GM12878 (cell line): Measurements from ENCODE around the gene TANK. TPM values are rescaled to one million over a fixed set of nuclear protein-coding genes. Genes with fewer than 3 reads are reported as not detected.

Source experiments
- ATAC-seq: fragments of 200-7000 bp; cut with Tn5 transposase; 3 replicates; pipeline ENCODE4 v1.9.1; 2020; ENCODE audit warnings: mild to moderate bottlenecking, moderate library complexity
- BruUV-seq: library from RNA; stranded (reverse); fragments of 400-500 nt; replicated peaks from 2 replicates; lab custom pipeline; 2021; lab: Mats Ljungman, UMichigan
- CTCF ChIA-PET: fragments of 300-600 bp; sonication (Branson Sonifier 250); formaldehyde crosslinking; extraction: SDS; loops from one replicate; lab custom pipeline; 2021; ENCODE audit warnings: inconsistent platforms; lab: Yijun Ruan, JAX
- POLR2A ChIA-PET: fragments of 350-600 bp; formaldehyde crosslinking; extraction: SDS; loops from one replicate; lab custom pipeline; 2021; ENCODE audit warnings: inconsistent platforms; lab: Charles Lee
- RAD21 ChIA-PET: fragments of 300-600 bp; sonication (Branson Sonifier 250); formaldehyde crosslinking; loops from one replicate; lab custom pipeline; 2023; ENCODE audit warnings: antibody characterized with exemption; ENCODE audit not compliant: unreplicated experiment; lab: Charles Lee
- SMC1A ChIA-PET: fragments of 300-600 bp; sonication (Branson Sonifier 250); formaldehyde crosslinking; loops from one replicate; lab custom pipeline; 2023; ENCODE audit not compliant: unreplicated experiment, uncharacterized antibody; lab: Charles Lee
- DNase-seq: peaks from one replicate; pipeline ENCODE4 v3.0.0-alpha.2; 2011; ENCODE audit warnings: low read depth, low spot score
- FAIRE-seq: peaks from 3 replicates; lab custom pipeline; 2011; peaks lifted over from hg19 to GRCh38; lab: Jason Lieb, UNC
- H2AFZ ChIP-seq: 2 replicates; pipeline ENCODE4 v1.6.0; 2011; ENCODE audit warnings: low read depth, low read length, control low read depth; ENCODE audit not compliant: control insufficient read depth
- H3K27ac ChIP-seq: 2 replicates; pipeline ENCODE4 v1.5.1; 2011; ENCODE audit warnings: control low read depth; ENCODE audit not compliant: control insufficient read depth, insufficient read depth
- H3K27me3 ChIP-seq, 2 experiments: replicated peaks in 1 of 2; 2 replicates each; pipeline versions ENCODE4 v1.6.0 to v1.6.1; 2011; ENCODE audit warnings: low read length in 1 of 2; ENCODE audit not compliant: control insufficient read depth in 2 of 2, insufficient read depth in 2 of 2
- H3K36me3 ChIP-seq, 2 experiments: 2 replicates each; pipeline ENCODE4 v1.5.1; 2011; ENCODE audit warnings: low read length in 1 of 2; ENCODE audit not compliant: control insufficient read depth in 2 of 2, insufficient read depth in 2 of 2
- H3K4me1 ChIP-seq: 2 replicates; pipeline ENCODE4 v1.6.1; 2011; ENCODE audit warnings: mild to moderate bottlenecking, low read length, moderate library complexity, mixed read lengths; ENCODE audit not compliant: control insufficient read depth, insufficient read depth
- H3K4me2 ChIP-seq: 2 replicates; pipeline ENCODE4 v1.6.0; 2011; ENCODE audit warnings: control low read depth; ENCODE audit not compliant: control insufficient read depth, insufficient read depth
- H3K4me3 ChIP-seq: fragments of 200-600 bp; sonication (generic); 2 replicates; pipeline ENCODE4 v1.5.1; 2016
- H3K79me2 ChIP-seq: 2 replicates; pipeline ENCODE4 v1.6.0; 2011; ENCODE audit warnings: low read length; ENCODE audit not compliant: control insufficient read depth, insufficient read depth
- H3K9ac ChIP-seq: 2 replicates; pipeline ENCODE4 v1.8.0; 2011; ENCODE audit warnings: low read length, control low read depth, mixed read lengths; ENCODE audit not compliant: control insufficient read depth, insufficient read depth
- H3K9me3 ChIP-seq: replicated peaks from 3 replicates; pipeline ENCODE4 v1.5.1; 2011; ENCODE audit warnings: mild to moderate bottlenecking, low read length; ENCODE audit not compliant: control insufficient read depth, insufficient read depth
- H4K20me1 ChIP-seq: 2 replicates; pipeline ENCODE4 v1.6.0; 2011; ENCODE audit not compliant: control insufficient read depth, insufficient read depth
- BCL11A ChIP-seq: IDR thresholded peaks from 2 replicates; pipeline ENCODE4 v1.6.1; 2011; ENCODE audit warnings: low read depth, low read length
- MXI1 ChIP-seq: fragments of 150-350 bp; IDR thresholded peaks from 2 replicates; pipeline ENCODE4 v1.6.1; 2011; ENCODE audit warnings: low read depth, mild to moderate bottlenecking, inconsistent platforms, low read length, improper control_type of control experiment
- TARDBP ChIP-seq: IDR thresholded peaks from 2 replicates; pipeline ENCODE4 v1.6.1; 2016; ENCODE audit warnings: borderline replicate concordance
- USF2 ChIP-seq: IDR thresholded peaks from 2 replicates; pipeline ENCODE4 v1.6.1; 2011; ENCODE audit warnings: low read depth, low read length, improper control_type of control experiment, borderline replicate concordance
- ZNF384 ChIP-seq: IDR thresholded peaks from 2 replicates; pipeline ENCODE4 v1.6.1; 2012; ENCODE audit warnings: low read depth, mild to moderate bottlenecking, low read length, improper control_type of control experiment, borderline replicate concordance
- WGBS: methylation state at CpG from one replicate; pipeline ENCODE4 v1.1.6; 2016; ENCODE audit warnings: low lambda C conversion rate; ENCODE audit not compliant: insufficient replicate concordance, insufficient coverage; ENCODE audit errors: missing lambda C conversion rate; 5-methylcytosine and 5-hydroxymethylcytosine counted together
- in situ Hi-C: fragments of 300-500 bp; cut with MboI; formaldehyde crosslinking; loops from 9 replicates; pipeline ENCODE4 v1.14.3; 2018; ENCODE audit warnings: mixed read lengths
- intact Hi-C: fragments of 100-400 bp; cut with micrococcal nuclease; formaldehyde crosslinking; loops from one replicate; pipeline ENCODE4 v1.14.2; 2022; ENCODE audit not compliant: unreplicated experiment
- polyA plus RNA-seq, 11 experiments: library from polyadenylated mRNA; depleted of rRNA in 4 of 11; unstranded in 6 of 11; stranded (reverse) in 5 of 11; fragments of >200 nt; fragmentation: Nextera tagmentation in 4 of 11; fragmentation: Illumina TruSeq in 1 of 11; extraction: Ambion mirVana in 4 of 11; extraction: Trizol in 1 of 11; gene quantifications; 1 replicate in 1 of 11; 2 replicates in 10 of 11; pipeline versions ENCODE4 v1.2.1 to v1.2.3, GENCODE V29; 2011 to 2016; ENCODE audit warnings: inconsistent platforms in 2 of 11, missing spikeins in 2 of 11, low read depth in 1 of 11
- total RNA-seq, 4 experiments: library from RNA; depleted of rRNA in 3 of 4; stranded (reverse); fragments of >200 nt in 3 of 4; fragmentation: Illumina TruSeq in 1 of 4; extraction: Trizol in 1 of 4; gene quantifications; 2 replicates each; pipeline versions ENCODE4 v1.2.1 to v1.2.3, GENCODE V29; 2013 to 2021
- TF ChIP-seq, protein P1 (sequence below): IDR thresholded peaks from 2 replicates; pipeline ENCODE4 v1.6.1; 2012; ENCODE audit warnings: low read depth, low read length, improper control_type of control experiment

The TANK gene
- total and polyA plus RNA-seq, 10 of the 15 experiments (the other 5 are each of a cell fraction or from before 2014, with no cell fraction given) = 48.6 to 127 (median 103) TPM

- TF ChIP-seq USF2 (no peak), MXI1 (no peak), BCL11A (no peak)
- TF ChIP-seq, all 136 proteins: peak for 0
Measured at GRCh38 chr2:161116509-161116908, 43.7 kb upstream of the TANK start (continued).

DNA sequence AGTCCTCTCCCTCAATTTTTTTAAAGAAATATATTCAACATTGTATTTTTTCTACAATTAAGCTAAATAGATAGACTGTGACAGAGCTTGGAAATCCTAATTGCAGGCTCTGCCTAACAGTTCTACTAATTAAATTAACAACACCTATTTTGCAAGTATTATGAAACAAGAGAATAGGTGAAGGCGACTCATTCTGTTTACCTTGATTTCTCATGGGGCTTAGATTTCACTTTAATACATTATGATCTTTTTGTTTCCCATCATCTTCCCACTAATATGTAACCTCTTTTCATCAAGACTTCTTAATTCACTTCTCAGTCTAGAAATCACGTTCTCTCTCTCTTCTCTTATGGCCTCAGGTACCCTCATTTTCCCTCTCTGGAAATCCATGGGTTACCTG, 42.7 kb upstream of the TANK start:
- CTCF ChIA-PET = interaction anchor here (0.7 to 8.1 kb wide), 5 partner anchors 9 to 105 kb away, joined by 3 to 68 read pairs (median 8); no protein-coding TSS in a partner anchor
- Histone ChIP-seq H3K36me3 (no peaks in the 10 kb centered on the region), H3K4me1 (no peaks in the 10 kb centered on the region), H3K27me3 (no peaks in the 10 kb centered on the region), H3K27ac (no peak overlapping the region), H2AFZ (no peak overlapping the region), H4K20me1 (no peaks in the 10 kb centered on the region), H3K9ac (no peak overlapping the region), H3K9me3 (no peaks in the 10 kb centered on the region), H3K4me3 (no peak overlapping the region), H3K79me2 (no peaks in the 10 kb centered on the region), H3K4me2 (no peak overlapping the region)
- no peak for FAIRE-seq
- POLR2A ChIA-PET = interaction anchor here (0.7 to 1.6 kb wide), 4 partner anchors 10 to 30 kb away, joined by 3 to 4 read pairs (median 4); no protein-coding TSS in a partner anchor
- intact Hi-C loops (no loop called here), in situ Hi-C loops (no loop called here)
- 92% methylated on average over 2 of the region's 2 CpGs for WGBS
- SMC1A ChIA-PET = interaction anchor here (1.0 to 9.4 kb wide), 10 partner anchors 9 to 100 kb away, joined by 3 to 79 read pairs (median 10); no protein-coding TSS in a partner anchor
- DNase-seq = no peak
- no peak for ATAC-seq
- TF ChIP-seq, protein P1, sequence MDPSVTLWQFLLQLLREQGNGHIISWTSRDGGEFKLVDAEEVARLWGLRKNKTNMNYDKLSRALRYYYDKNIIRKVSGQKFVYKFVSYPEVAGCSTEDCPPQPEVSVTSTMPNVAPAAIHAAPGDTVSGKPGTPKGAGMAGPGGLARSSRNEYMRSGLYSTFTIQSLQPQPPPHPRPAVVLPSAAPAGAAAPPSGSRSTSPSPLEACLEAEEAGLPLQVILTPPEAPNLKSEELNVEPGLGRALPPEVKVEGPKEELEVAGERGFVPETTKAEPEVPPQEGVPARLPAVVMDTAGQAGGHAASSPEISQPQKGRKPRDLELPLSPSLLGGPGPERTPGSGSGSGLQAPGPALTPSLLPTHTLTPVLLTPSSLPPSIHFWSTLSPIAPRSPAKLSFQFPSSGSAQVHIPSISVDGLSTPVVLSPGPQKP = no peak
- TF ChIP-seq ZNF384 (no peak), TARDBP (no peak)
- RAD21 ChIA-PET = interaction anchor here (1.2 to 1.5 kb wide), 3 partner anchors 9 to 115 kb away, joined by 3 to 4 read pairs (median 4); no protein-coding TSS in a partner anchor
- no TSS peak for BruUV-seq
